Measurements from ENCODE around the gene MAPK4. TPM values are rescaled to one million over a fixed set of nuclear protein-coding genes. Genes with fewer than 3 reads are reported as not detected.

The MAPK4 gene
- total RNA-seq, 1 experiment from 2014 or later = 0.21 TPM

DNA sequence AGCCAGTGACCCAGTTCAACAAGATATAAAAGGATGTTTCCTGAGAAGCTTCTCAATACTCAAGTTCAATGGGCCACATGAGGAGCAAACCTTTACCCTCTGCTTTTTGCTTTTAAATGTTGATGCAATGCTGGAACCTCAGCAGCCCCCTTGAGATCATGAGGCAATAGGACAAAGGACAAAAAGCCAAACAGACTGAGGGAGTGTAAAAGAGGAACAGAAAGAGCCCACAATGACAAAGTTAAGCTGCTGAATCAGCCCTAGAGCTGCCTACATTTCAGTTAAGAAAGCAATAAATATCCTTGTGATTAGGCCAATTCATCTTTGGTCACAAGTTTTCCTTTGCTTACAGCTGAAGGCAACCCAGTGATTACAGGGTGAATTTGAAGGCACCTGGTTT, 183.1 kb downstream of the MAPK4 start:
- DNase-seq (ENCODE audit: unreplicated experiment) = no peak
- H3K27ac Mint-ChIP-seq (ENCODE audit: low read depth, unreplicated experiment) = no peak overlapping the region
- ChIA-PET POLR2A (no interaction called here), CTCF (no interaction called here)
- intact Hi-C loops (cut with micrococcal nuclease) = no loop called here
- no peaks in the 10 kb centered on the region for H3K9me3 Mint-ChIP-seq (ENCODE audit: unreplicated experiment)
- H3K4me3 Mint-ChIP-seq (ENCODE audit: unreplicated experiment) = no peak overlapping the region
- H3K27me3 Mint-ChIP-seq (ENCODE audit: insufficient read depth, unreplicated experiment) = peaks cover 24% of the 10 kb centered on the region
- no peaks in the 10 kb centered on the region for H3K36me3 Mint-ChIP-seq (ENCODE audit: insufficient read depth, unreplicated experiment)
- H3K4me1 Mint-ChIP-seq (ENCODE audit: insufficient read depth, unreplicated experiment) = no peaks in the 10 kb centered on the region
- BruUV-seq (replicated peaks) = no TSS peak
- TF ChIP-seq, protein P1, sequence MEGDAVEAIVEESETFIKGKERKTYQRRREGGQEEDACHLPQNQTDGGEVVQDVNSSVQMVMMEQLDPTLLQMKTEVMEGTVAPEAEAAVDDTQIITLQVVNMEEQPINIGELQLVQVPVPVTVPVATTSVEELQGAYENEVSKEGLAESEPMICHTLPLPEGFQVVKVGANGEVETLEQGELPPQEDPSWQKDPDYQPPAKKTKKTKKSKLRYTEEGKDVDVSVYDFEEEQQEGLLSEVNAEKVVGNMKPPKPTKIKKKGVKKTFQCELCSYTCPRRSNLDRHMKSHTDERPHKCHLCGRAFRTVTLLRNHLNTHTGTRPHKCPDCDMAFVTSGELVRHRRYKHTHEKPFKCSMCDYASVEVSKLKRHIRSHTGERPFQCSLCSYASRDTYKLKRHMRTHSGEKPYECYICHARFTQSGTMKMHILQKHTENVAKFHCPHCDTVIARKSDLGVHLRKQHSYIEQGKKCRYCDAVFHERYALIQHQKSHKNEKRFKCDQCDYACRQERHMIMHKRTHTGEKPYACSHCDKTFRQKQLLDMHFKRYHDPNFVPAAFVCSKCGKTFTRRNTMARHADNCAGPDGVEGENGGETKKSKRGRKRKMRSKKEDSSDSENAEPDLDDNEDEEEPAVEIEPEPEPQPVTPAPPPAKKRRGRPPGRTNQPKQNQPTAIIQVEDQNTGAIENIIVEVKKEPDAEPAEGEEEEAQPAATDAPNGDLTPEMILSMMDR (IDR thresholded peaks at IDR 0.05; ENCODE audit: unreplicated experiment) = no peak

DNA sequence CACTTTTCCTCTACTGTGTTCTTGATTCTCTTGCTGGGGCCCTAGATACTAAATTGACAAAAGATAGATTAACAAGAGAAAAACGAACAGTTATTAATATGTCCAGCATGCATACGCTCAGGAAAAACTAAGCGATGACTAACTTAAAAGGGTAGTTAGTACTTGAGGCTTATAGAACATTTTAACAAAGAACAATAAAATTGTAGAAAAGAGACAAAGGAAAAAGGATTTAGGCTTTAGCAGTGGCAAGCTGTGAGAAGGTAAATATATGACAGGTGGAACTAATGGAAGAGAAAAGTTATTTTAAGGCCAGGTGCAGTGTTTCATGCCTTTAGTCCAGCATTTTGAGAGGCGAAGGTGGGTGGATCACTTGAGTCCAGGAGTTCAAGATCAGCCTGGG, 184.4 kb downstream of the MAPK4 start:
- Mint-ChIP-seq H3K36me3 (ENCODE audit: insufficient read depth, unreplicated experiment) (no peaks in the 10 kb centered on the region), H3K9me3 (ENCODE audit: unreplicated experiment) (no peaks in the 10 kb centered on the region), H3K4me1 (ENCODE audit: insufficient read depth, unreplicated experiment) (no peaks in the 10 kb centered on the region), H3K4me3 (ENCODE audit: unreplicated experiment) (no peak overlapping the region), H3K27ac (ENCODE audit: low read depth, unreplicated experiment) (no peak overlapping the region), H3K27me3 (ENCODE audit: insufficient read depth, unreplicated experiment) (peaks cover 30% of the 10 kb centered on the region)
- BruUV-seq (replicated peaks) = no TSS peak
- ChIA-PET POLR2A (no interaction called here), CTCF (no interaction called here)
- TF ChIP-seq, protein P1 (IDR thresholded peaks at IDR 0.05; ENCODE audit: unreplicated experiment) = no peak
- intact Hi-C loops (cut with micrococcal nuclease) = no loop called here
- DNase-seq (ENCODE audit: unreplicated experiment) = no peak

DNA sequence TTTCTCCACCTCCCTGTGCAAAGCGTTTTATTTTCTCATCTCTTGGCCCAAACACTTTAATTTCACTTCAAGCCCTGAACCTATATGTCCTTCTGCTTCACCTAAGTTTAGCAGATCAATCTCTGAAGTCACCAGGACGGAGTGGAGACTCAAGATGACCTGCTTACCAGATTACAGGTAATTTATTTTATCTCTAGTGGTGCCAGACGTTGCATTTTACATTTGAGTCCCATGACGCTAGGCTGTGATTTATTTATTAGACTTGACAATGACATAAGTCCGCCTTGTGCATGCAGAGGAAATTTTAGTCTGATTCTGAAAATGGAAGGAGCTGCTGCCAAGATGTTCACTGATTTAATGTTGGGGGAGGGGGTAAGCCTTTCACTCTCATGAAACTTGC, 186.1 kb downstream of the MAPK4 start:
- BruUV-seq (replicated peaks) = no TSS peak
- ChIA-PET CTCF (interaction anchor here (0.7 kb wide), 1 partner anchor 279 kb away, joined by 4 read pairs; no protein-coding TSS in a partner anchor), POLR2A (no interaction called here)
- DNase-seq (ENCODE audit: unreplicated experiment) = no peak
- TF ChIP-seq, protein P1 (IDR thresholded peaks at IDR 0.05; ENCODE audit: unreplicated experiment) = no peak
- H3K9me3 Mint-ChIP-seq (ENCODE audit: unreplicated experiment) = no peaks in the 10 kb centered on the region
- no peak overlapping the region for H3K4me3 Mint-ChIP-seq (ENCODE audit: unreplicated experiment)
- no peaks in the 10 kb centered on the region for H3K4me1 Mint-ChIP-seq (ENCODE audit: insufficient read depth, unreplicated experiment)
- peaks cover 47% of the 10 kb centered on the region for H3K27me3 Mint-ChIP-seq (ENCODE audit: insufficient read depth, unreplicated experiment)
- H3K27ac Mint-ChIP-seq (ENCODE audit: low read depth, unreplicated experiment) = no peak overlapping the region
- intact Hi-C loops (cut with micrococcal nuclease) = no loop called here
- no peaks in the 10 kb centered on the region for H3K36me3 Mint-ChIP-seq (ENCODE audit: insufficient read depth, unreplicated experiment)

DNA sequence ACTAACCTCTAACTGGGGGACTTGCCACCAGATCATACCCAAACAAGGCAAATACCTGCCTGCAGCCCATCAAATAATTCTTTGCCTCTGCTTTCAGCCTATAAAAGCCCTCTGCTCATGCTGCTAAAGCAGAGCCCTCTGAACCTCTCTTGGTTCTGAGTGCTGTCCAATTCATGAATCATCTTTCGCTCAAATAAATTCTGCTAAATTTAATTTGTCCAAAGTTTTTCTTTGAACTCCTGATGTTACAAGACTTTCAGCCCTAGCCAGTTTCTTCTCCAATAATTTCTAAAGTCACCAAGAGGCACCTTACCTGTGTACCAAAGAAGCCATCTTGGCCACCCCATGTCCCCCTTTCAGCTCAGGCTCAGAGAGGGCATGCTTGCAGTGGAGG, 188.0 kb downstream of the MAPK4 start:
- no peak overlapping the region for H3K4me3 Mint-ChIP-seq (ENCODE audit: unreplicated experiment)
- ChIA-PET POLR2A (no interaction called here), CTCF (no interaction called here)
- TF ChIP-seq, protein P1 (IDR thresholded peaks at IDR 0.05; ENCODE audit: unreplicated experiment) = no peak
- no peaks in the 10 kb centered on the region for H3K4me1 Mint-ChIP-seq (ENCODE audit: insufficient read depth, unreplicated experiment)
- H3K36me3 Mint-ChIP-seq (ENCODE audit: insufficient read depth, unreplicated experiment) = no peaks in the 10 kb centered on the region
- intact Hi-C loops (cut with micrococcal nuclease) = no loop called here
- no peak for DNase-seq (ENCODE audit: unreplicated experiment)
- no TSS peak for BruUV-seq (replicated peaks)
- no peak overlapping the region for H3K27ac Mint-ChIP-seq (ENCODE audit: low read depth, unreplicated experiment)
- H3K9me3 Mint-ChIP-seq (ENCODE audit: unreplicated experiment) = no peaks in the 10 kb centered on the region
- peaks cover 58% of the 10 kb centered on the region for H3K27me3 Mint-ChIP-seq (ENCODE audit: insufficient read depth, unreplicated experiment)
